ENCODE data around the gene NAT16. TPM values are rescaled to one million over a fixed set of nuclear protein-coding genes. Genes with fewer than 3 reads are reported as not detected.

The NAT16 gene
- total RNA-seq, 2 experiments from 2014 or later, result not detected

- H3K4me3 Mint-ChIP-seq, result no peak overlapping the region
- H3K4me1 Mint-ChIP-seq (ENCODE audit: low read depth), result peaks cover 6% of the 10 kb centered on the region
- H3K27ac Mint-ChIP-seq, result no peak overlapping the region
- intact Hi-C loops (cut with DNase I, micrococcal nuclease), result loop anchor here in 1 of 2 experiments (5.0 kb wide), 1 partner anchor 54 kb away; the partner anchor contains the start of gene TRIM56
- H3K4me1 ChIP-seq (ENCODE audit: insufficient read depth, low read length), result peaks cover 21% of the 10 kb centered on the region
- H3K36me3 ChIP-seq (ENCODE audit: insufficient read depth, low read length), result no peaks in the 10 kb centered on the region
- no peak for ATAC-seq (ENCODE audit: poor library complexity)
- no peaks in the 10 kb centered on the region for H3K36me3 Mint-ChIP-seq (ENCODE audit: low read depth)
- peaks cover 40% of the 10 kb centered on the region for H3K27me3 Mint-ChIP-seq
- ChIA-PET POLR2A (interaction anchor here (0.7 kb wide), 1 partner anchor 11 kb away, joined by 4 read pairs; no protein-coding TSS in a partner anchor), CTCF (interaction anchor here (1.6 kb wide), 1 partner anchor 142 kb away, joined by 6 read pairs; no protein-coding TSS in a partner anchor)
- TF ChIP-seq, protein P1, sequence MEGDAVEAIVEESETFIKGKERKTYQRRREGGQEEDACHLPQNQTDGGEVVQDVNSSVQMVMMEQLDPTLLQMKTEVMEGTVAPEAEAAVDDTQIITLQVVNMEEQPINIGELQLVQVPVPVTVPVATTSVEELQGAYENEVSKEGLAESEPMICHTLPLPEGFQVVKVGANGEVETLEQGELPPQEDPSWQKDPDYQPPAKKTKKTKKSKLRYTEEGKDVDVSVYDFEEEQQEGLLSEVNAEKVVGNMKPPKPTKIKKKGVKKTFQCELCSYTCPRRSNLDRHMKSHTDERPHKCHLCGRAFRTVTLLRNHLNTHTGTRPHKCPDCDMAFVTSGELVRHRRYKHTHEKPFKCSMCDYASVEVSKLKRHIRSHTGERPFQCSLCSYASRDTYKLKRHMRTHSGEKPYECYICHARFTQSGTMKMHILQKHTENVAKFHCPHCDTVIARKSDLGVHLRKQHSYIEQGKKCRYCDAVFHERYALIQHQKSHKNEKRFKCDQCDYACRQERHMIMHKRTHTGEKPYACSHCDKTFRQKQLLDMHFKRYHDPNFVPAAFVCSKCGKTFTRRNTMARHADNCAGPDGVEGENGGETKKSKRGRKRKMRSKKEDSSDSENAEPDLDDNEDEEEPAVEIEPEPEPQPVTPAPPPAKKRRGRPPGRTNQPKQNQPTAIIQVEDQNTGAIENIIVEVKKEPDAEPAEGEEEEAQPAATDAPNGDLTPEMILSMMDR (IDR thresholded peaks at IDR 0.05), result no peak
- DNase-seq, result no peak
- no peaks in the 10 kb centered on the region for H3K9me3 Mint-ChIP-seq
- H3K27ac ChIP-seq (ENCODE audit: low read depth in 1 of 2, low read length in 2 of 2), result no peak overlapping the region
- peaks cover 5 to 7% of the 10 kb centered on the region in 2 experiments for H3K27me3 ChIP-seq (ENCODE audit: control insufficient read depth in 1 of 2, insufficient read depth in 2 of 2, low read length in 2 of 2)
- peaks cover 0 to 14% of the 10 kb centered on the region in 2 experiments for H3K9me3 ChIP-seq (ENCODE audit: control insufficient read depth in 1 of 2, insufficient read depth in 1 of 2, low read length in 2 of 2)
- H3K4me3 ChIP-seq (ENCODE audit: low read length), result no peak overlapping the region
Measured at GRCh38 chr7:101140746-101141382, 39.2 kb downstream of the NAT16 start.

DNA sequence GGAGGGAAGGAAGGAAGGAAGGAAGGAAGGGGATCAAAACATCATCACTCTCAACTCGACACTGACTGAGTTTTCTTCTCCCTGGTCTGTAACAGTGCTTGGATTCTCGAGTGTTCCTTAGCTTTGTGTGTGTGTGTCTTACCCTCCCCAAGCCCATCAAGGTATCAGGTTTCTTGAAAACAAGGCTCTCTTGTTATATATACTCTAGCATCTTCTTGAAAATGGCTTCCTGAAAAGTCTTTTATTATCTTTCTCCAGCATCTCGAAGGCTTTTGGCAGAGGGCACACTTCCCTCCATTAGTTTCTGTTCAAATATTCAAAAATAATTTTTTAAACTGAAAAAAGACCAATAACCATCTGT lies 39.8 kb downstream of the NAT16 start:
- Mint-ChIP-seq H3K27me3 (peaks cover 39% of the 10 kb centered on the region), H3K36me3 (ENCODE audit: low read depth) (no peaks in the 10 kb centered on the region), H3K4me1 (ENCODE audit: low read depth) (peaks cover 6% of the 10 kb centered on the region), H3K9me3 (no peaks in the 10 kb centered on the region), H3K4me3 (no peak overlapping the region), H3K27ac (no peak overlapping the region)
- Histone ChIP-seq H3K4me3 (ENCODE audit: low read length) (no peak overlapping the region), H3K4me1 (ENCODE audit: insufficient read depth, low read length) (peaks cover 21% of the 10 kb centered on the region), H3K9me3 (ENCODE audit: control insufficient read depth in 1 of 2, insufficient read depth in 1 of 2, low read length in 2 of 2) (peaks cover 0 to 14% of the 10 kb centered on the region in 2 experiments), H3K36me3 (ENCODE audit: insufficient read depth, low read length) (no peaks in the 10 kb centered on the region), H3K27ac (ENCODE audit: low read depth in 1 of 2, low read length in 2 of 2) (no peak overlapping the region), H3K27me3 (ENCODE audit: control insufficient read depth in 1 of 2, insufficient read depth in 2 of 2, low read length in 2 of 2) (peaks cover 3 to 7% of the 10 kb centered on the region in 2 experiments)
- CTCF ChIA-PET, result interaction anchor here (1.6 kb wide), 1 partner anchor 142 kb away, joined by 6 read pairs; no protein-coding TSS in a partner anchor
- TF ChIP-seq, protein P1 (IDR thresholded peaks at IDR 0.05), result no peak
- intact Hi-C loops (cut with DNase I, micrococcal nuclease), result loop anchor here in 1 of 2 experiments (5.0 kb wide), 1 partner anchor 53 kb away; the partner anchor contains the start of gene TRIM56
- no peak for DNase-seq
- POLR2A ChIA-PET, result no interaction called here
- ATAC-seq (ENCODE audit: poor library complexity), result no peak

- H3K4me3 Mint-ChIP-seq, result peak overlapping the region; percentile 11
- H3K27me3 ChIP-seq (ENCODE audit: control insufficient read depth in 1 of 2, insufficient read depth in 2 of 2, low read length in 2 of 2), result peaks cover 4 to 8% of the 10 kb centered on the region in 2 experiments
- peaks cover 0 to 14% of the 10 kb centered on the region in 2 experiments for H3K9me3 ChIP-seq (ENCODE audit: control insufficient read depth in 1 of 2, insufficient read depth in 1 of 2, low read length in 2 of 2)
- ChIA-PET POLR2A (no interaction called here), CTCF (interaction anchor here (0.8 to 1.5 kb wide), 2 partner anchors 8 to 15 kb away, joined by 3 read pairs; no protein-coding TSS in a partner anchor)
- ATAC-seq (ENCODE audit: poor library complexity), result peak; percentile 93
- H3K4me1 Mint-ChIP-seq (ENCODE audit: low read depth), result peaks cover 6% of the 10 kb centered on the region
- H3K4me3 ChIP-seq (ENCODE audit: low read length), result no peak overlapping the region
- H3K27me3 Mint-ChIP-seq, result peaks cover 40% of the 10 kb centered on the region
- intact Hi-C loops (cut with DNase I, micrococcal nuclease), result no loop called here
- H3K27ac Mint-ChIP-seq, result no peak overlapping the region
- TF ChIP-seq, protein P1 (IDR thresholded peaks at IDR 0.05), result peak; percentile 58
- H3K36me3 Mint-ChIP-seq (ENCODE audit: low read depth), result no peaks in the 10 kb centered on the region
- no peak overlapping the region for H3K27ac ChIP-seq (ENCODE audit: low read depth in 1 of 2, low read length in 2 of 2)
- H3K36me3 ChIP-seq (ENCODE audit: insufficient read depth, low read length), result no peaks in the 10 kb centered on the region
- DNase-seq, result peak; percentile 25 to 92 (median 76)
- H3K4me1 ChIP-seq (ENCODE audit: insufficient read depth, low read length), result peaks cover 16% of the 10 kb centered on the region
- H3K9me3 Mint-ChIP-seq, result no peaks in the 10 kb centered on the region
Measured at GRCh38 chr7:101138213-101138870, 41.8 kb downstream of the NAT16 start.

Data from CD4-positive, alpha-beta T cell (primary cell).